GM12878 (cell line): ENCODE measurements around the gene SLC6A15. TPM values are rescaled to one million over a fixed set of nuclear protein-coding genes. Genes with fewer than 3 reads are reported as not detected.

Source experiments
- ATAC-seq: fragments of 200-7000 bp; cut with Tn5 transposase; 3 replicates; pipeline ENCODE4 v1.9.1; 2020; ENCODE audit warnings: mild to moderate bottlenecking, moderate library complexity
- BruUV-seq: library from RNA; stranded (reverse); fragments of 400-500 nt; replicated peaks from 2 replicates; lab custom pipeline; 2021; lab: Mats Ljungman, UMichigan
- CTCF ChIA-PET: fragments of 300-600 bp; sonication (Branson Sonifier 250); formaldehyde crosslinking; extraction: SDS; loops from one replicate; lab custom pipeline; 2021; ENCODE audit warnings: inconsistent platforms; lab: Yijun Ruan, JAX
- POLR2A ChIA-PET: fragments of 350-600 bp; formaldehyde crosslinking; extraction: SDS; loops from one replicate; lab custom pipeline; 2021; ENCODE audit warnings: inconsistent platforms; lab: Charles Lee
- RAD21 ChIA-PET: fragments of 300-600 bp; sonication (Branson Sonifier 250); formaldehyde crosslinking; loops from one replicate; lab custom pipeline; 2023; ENCODE audit warnings: antibody characterized with exemption; ENCODE audit not compliant: unreplicated experiment; lab: Charles Lee
- SMC1A ChIA-PET: fragments of 300-600 bp; sonication (Branson Sonifier 250); formaldehyde crosslinking; loops from one replicate; lab custom pipeline; 2023; ENCODE audit not compliant: unreplicated experiment, uncharacterized antibody; lab: Charles Lee
- DNase-seq: peaks from one replicate; pipeline ENCODE4 v3.0.0-alpha.2; 2011; ENCODE audit warnings: low read depth, low spot score
- FAIRE-seq: peaks from 3 replicates; lab custom pipeline; 2011; peaks lifted over from hg19 to GRCh38; lab: Jason Lieb, UNC
- H2AFZ ChIP-seq: 2 replicates; pipeline ENCODE4 v1.6.0; 2011; ENCODE audit warnings: low read depth, low read length, control low read depth; ENCODE audit not compliant: control insufficient read depth
- H3K27ac ChIP-seq: 2 replicates; pipeline ENCODE4 v1.5.1; 2011; ENCODE audit warnings: control low read depth; ENCODE audit not compliant: control insufficient read depth, insufficient read depth
- H3K27me3 ChIP-seq, 2 experiments: replicated peaks in 1 of 2; 2 replicates each; pipeline versions ENCODE4 v1.6.0 to v1.6.1; 2011; ENCODE audit warnings: low read length in 1 of 2; ENCODE audit not compliant: control insufficient read depth in 2 of 2, insufficient read depth in 2 of 2
- H3K36me3 ChIP-seq, 2 experiments: 2 replicates each; pipeline ENCODE4 v1.5.1; 2011; ENCODE audit warnings: low read length in 1 of 2; ENCODE audit not compliant: control insufficient read depth in 2 of 2, insufficient read depth in 2 of 2
- H3K4me1 ChIP-seq: 2 replicates; pipeline ENCODE4 v1.6.1; 2011; ENCODE audit warnings: mild to moderate bottlenecking, low read length, moderate library complexity, mixed read lengths; ENCODE audit not compliant: control insufficient read depth, insufficient read depth
- H3K4me2 ChIP-seq: 2 replicates; pipeline ENCODE4 v1.6.0; 2011; ENCODE audit warnings: control low read depth; ENCODE audit not compliant: control insufficient read depth, insufficient read depth
- H3K4me3 ChIP-seq: fragments of 200-600 bp; sonication (generic); 2 replicates; pipeline ENCODE4 v1.5.1; 2016
- H3K79me2 ChIP-seq: 2 replicates; pipeline ENCODE4 v1.6.0; 2011; ENCODE audit warnings: low read length; ENCODE audit not compliant: control insufficient read depth, insufficient read depth
- H3K9ac ChIP-seq: 2 replicates; pipeline ENCODE4 v1.8.0; 2011; ENCODE audit warnings: low read length, control low read depth, mixed read lengths; ENCODE audit not compliant: control insufficient read depth, insufficient read depth
- H3K9me3 ChIP-seq: replicated peaks from 3 replicates; pipeline ENCODE4 v1.5.1; 2011; ENCODE audit warnings: mild to moderate bottlenecking, low read length; ENCODE audit not compliant: control insufficient read depth, insufficient read depth
- H4K20me1 ChIP-seq: 2 replicates; pipeline ENCODE4 v1.6.0; 2011; ENCODE audit not compliant: control insufficient read depth, insufficient read depth
- ATF3 ChIP-seq: IDR thresholded peaks from 2 replicates; pipeline ENCODE4 v1.6.1; 2011; ENCODE audit warnings: low read depth, mild to moderate bottlenecking, low read length, moderate library complexity, borderline replicate concordance; ENCODE audit errors: extremely low read depth
- EED ChIP-seq: sonication (generic); IDR thresholded peaks from 2 replicates; pipeline ENCODE4 v1.6.1; 2016; ENCODE audit warnings: antibody characterized with exemption, low read depth
- HDGF ChIP-seq: fragments of 450-650 bp; IDR thresholded peaks from 2 replicates; pipeline ENCODE4 v1.6.1; 2016; ENCODE audit warnings: antibody characterized with exemption
- KLF5 ChIP-seq: fragments of 450-650 bp; IDR thresholded peaks from 2 replicates; pipeline ENCODE4 v1.6.1; 2014; ENCODE audit warnings: mild to moderate bottlenecking; ENCODE audit not compliant: partially characterized antibody
- MTA2 ChIP-seq: fragments of 450-650 bp; IDR thresholded peaks from 2 replicates; pipeline ENCODE4 v1.6.1; 2016; ENCODE audit warnings: low read depth, mild to moderate bottlenecking, moderate library complexity
- MYC ChIP-seq: IDR thresholded peaks from 2 replicates; pipeline ENCODE4 v1.6.1; 2011; ENCODE audit warnings: mild to moderate bottlenecking, low read length, moderate library complexity, inconsistent platforms; ENCODE audit not compliant: insufficient read depth, insufficient replicate concordance, insufficient read length, severe bottlenecking
- PML ChIP-seq: IDR thresholded peaks from 2 replicates; pipeline ENCODE4 v1.6.1; 2012; ENCODE audit warnings: low read length, inconsistent platforms
- RFX5 ChIP-seq: IDR thresholded peaks from 2 replicates; pipeline ENCODE4 v1.6.1; 2011; ENCODE audit warnings: low read depth, low read length, improper control_type of control experiment
- SP1 ChIP-seq: IDR thresholded peaks from one replicate; pipeline ENCODE4 v1.6.1; 2011; ENCODE audit warnings: low read depth, low read length
- TCF3 ChIP-seq: IDR thresholded peaks from 2 replicates; pipeline ENCODE4 v1.6.1; 2012; ENCODE audit warnings: low read depth, mild to moderate bottlenecking, low read length, borderline replicate concordance; ENCODE audit not compliant: insufficient read depth
- ZNF24 ChIP-seq: fragments of 450-650 bp; IDR thresholded peaks from 2 replicates; pipeline ENCODE4 v1.6.1; 2017; ENCODE audit warnings: antibody characterized with exemption, mild to moderate bottlenecking
- WGBS: methylation state at CpG from one replicate; pipeline ENCODE4 v1.1.6; 2016; ENCODE audit warnings: low lambda C conversion rate; ENCODE audit not compliant: insufficient replicate concordance, insufficient coverage; ENCODE audit errors: missing lambda C conversion rate; 5-methylcytosine and 5-hydroxymethylcytosine counted together
- in situ Hi-C: fragments of 300-500 bp; cut with MboI; formaldehyde crosslinking; loops from 9 replicates; pipeline ENCODE4 v1.14.3; 2018; ENCODE audit warnings: mixed read lengths
- intact Hi-C: fragments of 100-400 bp; cut with micrococcal nuclease; formaldehyde crosslinking; loops from one replicate; pipeline ENCODE4 v1.14.2; 2022; ENCODE audit not compliant: unreplicated experiment
- polyA plus RNA-seq, 11 experiments: library from polyadenylated mRNA; depleted of rRNA in 4 of 11; unstranded in 6 of 11; stranded (reverse) in 5 of 11; fragments of >200 nt; fragmentation: Nextera tagmentation in 4 of 11; fragmentation: Illumina TruSeq in 1 of 11; extraction: Ambion mirVana in 4 of 11; extraction: Trizol in 1 of 11; gene quantifications; 1 replicate in 1 of 11; 2 replicates in 10 of 11; pipeline versions ENCODE4 v1.2.1 to v1.2.3, GENCODE V29; 2011 to 2016; ENCODE audit warnings: inconsistent platforms in 2 of 11, missing spikeins in 2 of 11, low read depth in 1 of 11
- total RNA-seq, 4 experiments: library from RNA; depleted of rRNA in 3 of 4; stranded (reverse); fragments of >200 nt in 3 of 4; fragmentation: Illumina TruSeq in 1 of 4; extraction: Trizol in 1 of 4; gene quantifications; 2 replicates each; pipeline versions ENCODE4 v1.2.1 to v1.2.3, GENCODE V29; 2013 to 2021

SLC6A15 gene
- total and polyA plus RNA-seq, 10 of the 15 experiments (the other 5 are each of a cell fraction or from before 2014, with no cell fraction given), result 0.04 TPM; not detected in 9

GRCh38 chr12:84960918-84961317 is 48.3 kb upstream of the SLC6A15 start:
- BruUV-seq, result no TSS peak
- Histone ChIP-seq H3K27me3 (no peaks in the 10 kb centered on the region), H3K4me3 (no peak overlapping the region), H3K79me2 (no peaks in the 10 kb centered on the region), H2AFZ (no peak overlapping the region), H3K27ac (no peak overlapping the region), H3K4me1 (no peaks in the 10 kb centered on the region), H3K9ac (no peak overlapping the region), H3K36me3 (no peaks in the 10 kb centered on the region), H3K9me3 (no peaks in the 10 kb centered on the region), H3K4me2 (no peak overlapping the region), H4K20me1 (no peaks in the 10 kb centered on the region)
- no peak for DNase-seq
- CTCF ChIA-PET, result interaction anchor here (1.4 kb wide), 1 partner anchor 96 kb away, joined by 4 read pairs; no protein-coding TSS in a partner anchor
- TF ChIP-seq ATF3 (no peak), KLF5 (no peak), EED (no peak), ZNF24 (no peak), MTA2 (no peak), RFX5 (no peak), HDGF (no peak), SP1 (no peak), TCF3 (no peak), MYC (no peak), PML (no peak)
- FAIRE-seq, result no peak
- in situ Hi-C loops, result no loop called here
- intact Hi-C loops, result no loop called here
- 0% methylated on average over 1 of the region's 1 CpG for WGBS
- RAD21 ChIA-PET, result no interaction called here
- no peak for ATAC-seq
- SMC1A ChIA-PET, result interaction anchor here (1.0 kb wide), 1 partner anchor 9 kb away, joined by 3 read pairs; no protein-coding TSS in a partner anchor
- POLR2A ChIA-PET, result no interaction called here
